Mammary epithelial cell (primary cell): ENCODE data around the gene CUX1.

Experiments used
- CTCF ChIP-seq, 2 donors: IDR thresholded peaks in 1 of 2; conservative IDR thresholded peaks in 1 of 2; 2 replicates each; pipeline ENCODE4 v1.5.1; 2011 to 2012; ENCODE audit warnings: inconsistent platforms in 2 of 2, low read length in 2 of 2, mild to moderate bottlenecking in 2 of 2, control low read depth in 1 of 2, low read depth in 1 of 2; ENCODE audit not compliant: insufficient read depth in 1 of 2; ENCODE audit errors: extremely low read depth in 1 of 2
- EZH2 ChIP-seq: IDR thresholded peaks from 2 replicates; pipeline ENCODE4 v1.6.1; 2012; ENCODE audit warnings: low read length, inconsistent platforms, borderline replicate concordance

- TF ChIP-seq EZH2 (no peak), CTCF (conservative IDR thresholded peaks at IDR 0.05 in 1 of 2, IDR thresholded peaks at IDR 0.05 in 1 of 2; ENCODE audit: extremely low read depth in 1 of 2, insufficient read depth in 1 of 2, low read depth in 1 of 2, low read length in 2 of 2) (no peak)
Observed at GRCh38 chr7:101823596-101823995, 6.2 kb downstream of the CUX1 start.
